H54 (cell line): Measurements from ENCODE around the gene NOTCH3.
A peak's percentile ranks its signal among the peaks of the same experiment; 100 is the strongest.

Experiments used
- DNase-seq: peaks from one replicate; pipeline ENCODE4 v3.0.0; 2011; ENCODE audit warnings: low spot score, mixed read lengths; ENCODE audit not compliant: insufficient read length
- FAIRE-seq: peaks from 3 replicates; lab custom pipeline; 2011; peaks lifted over from hg19 to GRCh38; lab: Jason Lieb, UNC
- POLR2A ChIP-seq: IDR thresholded peaks from 2 replicates; pipeline ENCODE4 v1.6.1; 2011; ENCODE audit warnings: low read depth, mild to moderate bottlenecking, low read length

NOTCH3 gene

DNA sequence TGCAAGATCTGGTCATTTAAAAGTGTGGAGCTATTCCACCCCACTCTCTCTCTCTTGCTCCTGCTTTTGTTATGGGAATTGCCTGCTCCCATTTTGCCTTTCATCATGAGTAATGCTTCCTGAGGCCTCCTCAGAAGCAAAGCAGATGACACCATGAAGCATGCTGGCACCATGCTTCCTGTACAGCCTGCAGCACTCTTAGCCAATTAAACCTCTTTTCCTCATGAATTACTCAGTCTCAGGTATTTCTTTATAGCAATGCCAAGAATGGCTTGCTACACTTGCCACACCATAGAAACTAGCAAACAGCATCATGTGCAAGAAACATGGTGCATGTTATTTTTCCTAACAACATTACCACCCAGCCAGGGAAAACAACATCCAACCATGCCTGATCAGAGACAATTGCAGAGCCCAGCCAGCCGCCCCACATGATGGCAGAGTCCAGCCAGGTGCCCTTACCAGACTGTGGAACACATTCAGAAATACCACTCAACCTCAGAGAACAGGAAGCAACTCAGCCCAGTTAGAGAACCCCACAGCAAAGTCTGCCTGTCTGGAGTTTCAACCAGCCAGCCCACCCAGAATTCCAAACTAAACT, 56.6 kb downstream of the NOTCH3 start:
- DNase-seq, result no peak
- no peak for FAIRE-seq
- TF ChIP-seq POLR2A, result no peak

- FAIRE-seq (no peak), DNase-seq (no peak)
- TF ChIP-seq POLR2A, result no peak
Observed at GRCh38 chr19:15142313-15142712, 58.5 kb downstream of the NOTCH3 start.

DNA sequence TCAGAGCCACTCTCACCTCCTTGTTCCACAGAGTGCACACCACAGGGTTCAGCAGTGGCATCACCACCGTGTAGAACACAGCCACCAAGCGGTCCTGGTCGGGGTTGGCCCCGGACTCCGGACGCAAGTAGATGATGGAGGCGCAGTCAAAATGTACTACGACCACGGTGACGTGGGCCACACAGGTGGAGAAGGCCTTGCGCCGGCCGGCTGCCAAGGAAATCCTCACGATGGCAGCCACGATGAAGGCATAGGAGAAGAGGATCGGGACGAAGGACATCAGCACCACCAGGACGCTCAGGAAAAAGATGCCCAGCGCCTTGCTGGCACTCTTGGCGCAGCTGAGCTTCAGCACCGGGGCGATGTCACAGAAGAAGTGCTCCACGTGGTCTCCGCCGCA, 59.7 kb downstream of the NOTCH3 start:
- FAIRE-seq, result no peak
- DNase-seq, result no peak
- no peak for TF ChIP-seq POLR2A

DNA sequence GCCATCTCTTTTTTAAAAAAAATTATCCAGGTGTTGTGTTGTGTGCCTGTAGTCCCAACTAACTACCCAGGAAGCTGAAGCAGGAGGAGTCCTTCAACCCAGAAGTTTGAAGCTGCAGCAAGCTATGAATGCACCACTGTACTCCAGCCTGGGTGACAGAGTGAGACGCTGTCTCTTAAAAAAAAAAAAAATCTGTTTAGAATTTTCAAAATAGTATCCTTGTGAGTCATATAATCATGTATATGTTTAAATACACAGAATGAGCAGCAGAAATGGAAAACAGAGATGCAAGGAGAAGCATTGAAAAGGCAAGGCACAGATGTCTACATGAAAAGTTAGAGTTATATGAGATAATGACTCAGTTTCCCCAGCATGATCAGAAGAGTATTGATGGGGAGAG, 62.4 kb downstream of the NOTCH3 start:
- DNase-seq, result no peak
- FAIRE-seq, result no peak
- no peak for TF ChIP-seq POLR2A

DNA sequence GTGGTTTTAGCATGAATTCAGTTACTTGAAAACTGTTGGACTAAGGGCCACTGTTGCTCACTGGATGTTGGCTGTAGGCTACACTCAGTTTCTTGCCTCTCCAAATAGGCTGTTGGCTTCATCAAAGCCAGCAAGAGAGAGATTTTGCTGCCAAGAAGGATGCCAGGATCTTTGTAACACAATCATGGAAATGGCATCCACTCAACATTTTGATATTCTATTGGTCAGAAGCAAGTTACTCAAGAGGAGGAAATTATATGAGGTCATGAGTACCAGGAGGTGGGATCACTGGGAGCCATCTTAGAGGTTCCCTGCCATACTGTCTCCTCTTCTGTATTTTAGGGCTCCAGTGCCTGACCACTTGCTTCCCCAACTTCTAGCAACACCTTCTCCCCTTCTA, 63.0 kb downstream of the NOTCH3 start:
- no peak for DNase-seq
- FAIRE-seq, result no peak
- no peak for TF ChIP-seq POLR2A

DNA sequence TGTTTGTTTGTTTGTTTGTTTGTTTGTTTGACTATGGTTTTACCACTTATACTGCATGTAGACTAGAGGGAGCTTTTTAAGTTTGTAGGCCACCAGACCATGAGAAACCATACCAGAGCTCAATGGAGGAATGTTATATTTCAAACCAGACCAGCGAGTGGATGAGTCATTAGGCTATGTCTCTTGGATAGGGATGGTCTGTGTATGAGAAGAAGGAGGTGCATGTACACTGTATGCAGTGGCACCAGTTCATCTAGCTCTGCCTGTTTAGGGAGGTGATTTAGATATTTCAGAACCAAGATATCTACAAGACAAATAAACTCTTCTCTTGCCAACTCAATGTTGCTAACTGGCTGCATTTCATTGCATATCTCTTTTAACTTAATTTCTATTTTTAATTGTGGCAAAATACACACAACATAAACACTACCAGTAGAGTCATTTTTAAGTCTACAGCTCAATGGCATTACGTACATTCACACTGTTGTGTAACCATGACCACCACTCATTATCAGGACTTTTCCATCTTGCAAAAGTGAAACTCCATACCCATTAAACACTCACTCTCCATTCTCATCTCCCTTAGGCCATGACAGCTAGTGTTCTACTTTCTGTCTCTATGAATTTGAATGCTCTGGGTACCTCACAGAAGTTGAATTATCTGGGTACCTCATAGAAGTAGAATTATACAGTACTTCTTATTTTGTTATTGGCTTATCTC, 64.4 kb downstream of the NOTCH3 start:
- no peak for FAIRE-seq
- no peak for TF ChIP-seq POLR2A
- DNase-seq, result no peak

DNA sequence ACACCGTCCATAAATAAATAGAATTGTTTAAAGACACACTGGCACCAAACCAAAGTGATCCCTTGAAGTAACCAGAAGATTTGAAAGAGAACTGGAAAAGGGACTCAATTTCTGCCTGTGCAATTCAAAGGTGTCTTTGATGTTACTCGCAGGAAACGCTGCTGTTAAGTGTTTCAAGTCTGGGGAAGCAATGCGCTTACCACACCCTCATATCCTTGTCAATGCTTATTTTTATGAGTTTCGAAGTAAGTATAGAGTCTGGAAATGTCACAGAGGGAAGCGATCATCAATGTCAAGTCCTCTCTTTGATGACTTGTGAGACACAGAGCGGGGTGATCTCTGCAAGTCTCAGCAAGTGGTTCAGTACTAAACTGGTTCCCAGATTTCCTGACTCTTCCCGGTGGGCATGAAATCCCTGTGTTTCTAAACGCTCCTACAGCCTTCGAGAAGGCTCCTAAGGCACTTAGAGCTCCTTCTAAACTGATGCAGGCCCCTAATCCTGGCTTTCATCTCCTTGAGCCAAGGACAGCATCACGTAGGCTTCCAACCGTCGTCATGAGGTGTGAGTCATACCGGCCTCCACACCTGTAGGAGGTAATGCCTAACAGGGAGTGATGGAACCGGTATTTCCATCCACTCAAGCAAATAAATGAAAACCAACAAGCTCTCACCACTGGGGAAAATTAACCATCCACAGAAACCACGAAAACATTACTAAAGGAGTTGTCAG, 70.8 kb downstream of the NOTCH3 start:
- no peak for FAIRE-seq
- TF ChIP-seq POLR2A, result no peak
- no peak for DNase-seq

GRCh38 chr19:15128162-15128770, 72.5 kb downstream of the NOTCH3 start:
- FAIRE-seq (no peak), DNase-seq (no peak)
- no peak for TF ChIP-seq POLR2A

DNA sequence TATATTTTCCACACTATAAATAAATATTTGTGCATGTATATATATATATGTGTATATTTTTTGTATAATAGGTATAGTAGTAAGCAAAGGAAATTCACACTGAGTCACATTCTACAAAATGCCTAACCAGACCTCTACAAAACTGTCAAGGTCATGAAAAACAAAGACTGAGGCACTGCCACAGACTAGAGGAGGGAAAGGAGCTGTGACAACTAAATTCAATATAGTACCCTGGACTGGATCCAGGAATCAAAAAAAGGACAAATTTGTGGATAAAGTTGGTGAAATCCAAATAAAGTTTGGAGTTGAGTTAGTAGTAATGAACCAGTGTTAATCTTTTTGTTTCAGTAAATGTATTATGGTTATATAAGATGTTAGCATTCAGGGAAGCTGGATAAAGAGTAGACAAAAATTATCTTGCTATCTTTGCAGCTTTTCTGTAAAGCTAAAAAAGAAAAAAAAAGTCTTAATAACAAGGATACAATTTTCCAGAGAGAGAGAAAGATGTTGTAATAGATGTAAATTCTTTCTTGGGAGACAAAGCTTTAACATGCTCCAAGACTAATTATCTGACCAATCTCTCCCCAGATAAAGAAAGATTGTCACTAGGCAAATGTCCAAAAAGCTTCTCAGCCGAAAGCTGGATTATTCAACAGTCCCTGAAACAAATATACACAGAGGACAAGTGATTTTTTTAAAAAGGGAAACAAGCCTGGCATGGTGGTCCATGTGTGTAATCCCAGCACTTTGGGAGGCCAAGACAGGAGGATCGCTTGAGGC, 74.5 kb downstream of the NOTCH3 start:
- no peak for FAIRE-seq
- DNase-seq, result no peak
- TF ChIP-seq POLR2A, result no peak

DNA sequence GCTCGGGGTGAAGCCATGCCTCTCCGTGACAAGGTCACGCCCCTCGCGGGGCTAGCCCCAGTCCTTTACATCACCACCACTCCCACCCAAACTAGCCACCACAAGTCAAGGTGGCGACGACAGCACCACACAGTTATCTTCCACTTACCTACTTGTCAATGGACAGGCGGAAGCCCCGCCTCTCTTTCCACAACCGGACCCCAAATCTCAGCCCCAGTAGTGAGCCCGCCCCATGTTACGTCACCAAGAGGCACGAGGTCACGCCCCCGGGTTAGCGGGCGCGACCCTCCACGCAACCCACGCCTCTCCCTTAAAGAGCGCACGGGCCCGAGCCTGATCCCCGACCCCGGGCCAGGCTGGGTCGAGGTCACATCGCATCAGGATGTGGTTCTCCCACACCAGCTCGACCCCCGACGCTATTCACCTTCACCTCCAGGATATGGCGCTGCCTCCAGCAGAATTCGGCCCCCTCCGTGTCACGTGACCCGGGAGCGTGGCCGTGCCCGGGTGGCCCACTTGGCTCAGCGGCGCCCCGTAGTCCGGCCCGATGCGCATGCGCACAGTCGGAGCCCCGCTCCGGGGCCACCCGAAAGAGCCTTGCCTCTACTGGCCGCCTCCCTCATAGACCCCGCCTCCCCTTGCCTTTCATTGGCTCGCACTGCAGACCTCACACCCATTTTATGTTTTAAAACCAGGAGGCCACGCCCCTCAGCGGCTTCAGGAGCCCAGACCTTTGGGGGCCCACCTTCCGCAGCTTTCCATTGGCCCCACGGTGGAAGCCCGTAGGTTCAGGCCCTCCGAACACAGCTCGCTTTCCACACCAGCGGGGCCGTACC, 75.3 kb downstream of the NOTCH3 start:
- FAIRE-seq (peak; percentile 73), DNase-seq (peak; percentile 94)
- TF ChIP-seq POLR2A, result peak; percentile 57

DNA sequence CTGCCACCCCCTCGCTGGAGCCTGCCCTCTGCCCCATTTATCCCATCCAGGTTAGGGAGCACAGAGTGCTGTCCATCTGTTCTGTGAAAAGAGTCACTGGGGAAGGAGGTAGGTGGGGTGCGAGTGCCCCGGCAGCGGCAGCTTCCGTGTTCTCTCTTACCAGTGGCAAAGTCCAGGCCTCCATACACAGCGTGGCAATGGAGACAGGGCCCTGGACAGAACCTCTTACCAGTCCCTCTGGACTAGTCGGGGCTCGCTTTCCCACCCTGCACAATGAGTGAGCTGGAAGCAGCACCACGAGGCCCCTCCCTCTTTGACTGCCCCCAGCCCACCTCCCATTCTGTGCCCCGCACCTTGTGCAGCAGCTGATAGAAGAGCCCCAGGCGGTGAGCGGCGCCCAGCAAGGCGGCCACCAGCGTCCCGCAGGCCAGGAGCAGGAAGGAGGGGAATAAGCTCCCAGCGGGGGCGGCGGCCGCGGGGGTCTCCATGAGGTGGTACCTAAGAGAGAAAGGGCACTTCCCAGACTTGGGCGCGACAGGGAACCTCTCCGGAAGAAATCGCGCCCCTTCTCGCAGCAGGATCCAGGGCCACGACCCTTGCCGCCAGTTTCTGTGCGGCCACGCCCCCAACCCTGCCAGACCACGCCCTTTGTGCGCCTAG, 76.1 kb downstream of the NOTCH3 start:
- FAIRE-seq, result no peak
- no peak for DNase-seq
- no peak for TF ChIP-seq POLR2A

DNA sequence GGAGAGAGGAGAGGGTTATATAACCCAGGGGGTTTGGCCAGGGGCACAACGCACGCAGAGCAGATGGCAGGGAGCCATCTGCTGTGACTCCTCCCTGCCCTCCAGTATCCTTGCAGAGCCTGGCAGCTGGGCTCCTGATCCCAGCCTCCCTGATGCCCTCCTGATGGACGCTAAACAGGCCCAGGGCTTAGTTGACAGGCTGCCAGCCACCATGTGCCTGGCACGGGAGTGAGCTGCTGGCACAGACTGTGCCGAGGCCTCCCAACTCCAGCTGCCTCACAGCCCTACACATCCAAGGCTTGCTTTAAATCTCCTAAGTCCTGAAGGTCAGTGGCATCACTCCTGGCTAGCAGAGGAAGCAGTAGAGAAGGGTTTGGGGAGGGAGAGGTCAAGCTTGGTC, 76.9 kb downstream of the NOTCH3 start:
- DNase-seq (no peak), FAIRE-seq (no peak)
- no peak for TF ChIP-seq POLR2A
